ENCODE measurements around the gene CD8B2.
"Not testable (repeated sequence)": the region's sequence is repeated elsewhere in the genome, so short reads cannot be mapped to it uniquely, and the experiment has no call there.

The CD8B2 gene

DNA sequence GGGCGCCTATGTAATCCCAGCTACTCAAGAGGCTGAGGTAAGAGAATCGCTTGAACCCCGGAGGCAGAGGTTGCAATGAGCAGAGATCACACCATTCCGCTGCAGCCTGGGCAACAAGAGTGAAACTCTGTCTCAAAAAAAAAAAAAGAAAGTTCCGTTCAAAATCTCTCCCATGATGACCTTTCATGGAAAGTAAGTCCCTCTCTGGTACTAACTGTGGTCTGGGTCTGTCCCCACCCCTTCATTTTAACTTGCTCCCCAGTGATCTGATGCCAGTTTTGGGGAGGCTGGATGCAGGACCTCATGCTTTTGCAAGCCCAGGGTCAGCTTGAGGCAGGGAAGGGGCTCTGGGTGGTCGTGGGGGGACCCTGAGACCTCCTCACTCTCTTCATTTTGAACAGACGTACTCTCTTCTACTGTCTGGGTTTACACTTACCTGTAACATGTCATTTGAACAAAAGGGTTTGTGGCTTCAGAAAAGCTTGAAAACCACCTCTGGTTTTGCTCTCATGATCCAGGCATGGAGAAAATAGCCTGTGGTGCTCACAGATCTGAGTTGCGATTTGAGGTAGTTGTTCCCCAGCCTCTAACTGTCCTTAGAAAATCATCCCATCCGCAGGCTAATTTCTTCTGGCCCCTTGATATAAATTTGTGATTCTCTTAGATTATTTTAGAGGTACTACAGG is 19.0 kb downstream of the CD8B2 start:
- ATAC-seq (peak; percentile 87), DNase-seq (peak; percentile 27 to 42)
- peak overlapping the region; percentile 93 for H3K27ac Mint-ChIP-seq
- peak overlapping the region; percentile 53 to 78 for H3K4me3 Mint-ChIP-seq
- peaks cover 45% of the 10 kb centered on the region for H3K4me1 Mint-ChIP-seq
- H3K27me3 Mint-ChIP-seq, H3K9me3 Mint-ChIP-seq: not testable (repeated sequence)

DNA sequence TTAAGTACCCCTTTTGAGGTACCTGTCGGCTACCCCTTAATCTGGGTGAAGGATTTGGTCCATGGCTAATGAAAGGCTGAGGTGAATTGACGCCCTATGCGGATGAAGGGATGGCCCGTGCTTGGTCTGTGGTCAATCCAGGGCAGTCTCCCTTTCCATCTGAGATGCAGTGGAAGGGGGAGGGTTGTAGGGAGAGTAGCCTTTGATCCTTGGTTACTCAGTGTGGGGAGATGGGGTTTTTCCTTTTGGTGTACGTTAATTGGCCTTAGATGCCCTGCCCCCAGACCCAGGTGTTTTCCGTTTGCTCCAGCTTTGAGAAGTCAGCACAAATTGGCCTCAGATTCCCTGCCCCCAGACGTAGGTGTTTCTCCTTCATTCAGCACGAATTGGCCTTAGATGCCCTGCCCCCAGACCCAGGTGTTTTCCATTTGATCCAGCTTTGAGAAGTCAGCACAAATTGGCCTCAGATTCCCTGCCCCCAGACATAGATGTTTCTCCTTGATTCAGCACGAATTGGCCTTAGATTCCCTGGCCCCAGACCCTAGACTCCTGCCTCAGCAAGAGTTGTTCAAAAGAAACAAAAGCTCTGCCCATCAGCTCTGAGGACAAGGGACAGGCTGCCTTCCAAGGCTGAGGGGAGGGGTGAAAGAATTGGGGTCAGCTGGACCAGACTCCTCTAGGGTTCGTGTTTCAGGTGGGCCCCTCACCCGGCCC is 21.7 kb downstream of the CD8B2 start:
- H3K27ac Mint-ChIP-seq = peak overlapping the region in 1 of 2 donors; percentile 48
- ATAC-seq, H3K27me3 Mint-ChIP-seq: not testable (repeated sequence)

DNA sequence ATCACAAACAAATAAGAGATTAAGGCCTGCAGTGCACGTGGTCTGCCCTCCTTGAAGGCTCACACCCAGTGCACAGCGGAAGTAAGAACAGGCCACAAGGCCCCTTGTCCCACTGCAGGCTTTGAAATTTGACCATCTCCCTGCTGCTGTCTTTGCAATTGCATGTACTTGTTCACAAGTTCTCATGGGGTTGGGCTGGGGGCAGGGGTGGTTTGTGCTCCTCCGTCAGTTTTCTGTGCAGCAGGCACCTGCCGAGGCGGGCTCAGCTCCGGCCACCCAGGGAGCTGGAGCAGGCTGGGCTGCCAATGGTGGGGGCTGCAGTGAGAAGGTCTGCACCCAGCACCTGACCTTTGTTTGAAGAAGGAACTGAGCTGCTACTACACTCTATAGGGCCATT is 22.2 kb downstream of the CD8B2 start:
- not testable (repeated sequence) for H3K4me3 Mint-ChIP-seq, H3K9me3 Mint-ChIP-seq, ATAC-seq, DNase-seq, H3K27me3 Mint-ChIP-seq, H3K27ac Mint-ChIP-seq
- peaks cover 74% of the 10 kb centered on the region for H3K4me1 Mint-ChIP-seq

More for the DNA sequence above, 21.7 kb downstream of the CD8B2 start:
- peaks cover 72% of the 10 kb centered on the region for H3K4me1 Mint-ChIP-seq
- H3K4me3 Mint-ChIP-seq, DNase-seq, H3K9me3 Mint-ChIP-seq: not testable (repeated sequence)

DNA sequence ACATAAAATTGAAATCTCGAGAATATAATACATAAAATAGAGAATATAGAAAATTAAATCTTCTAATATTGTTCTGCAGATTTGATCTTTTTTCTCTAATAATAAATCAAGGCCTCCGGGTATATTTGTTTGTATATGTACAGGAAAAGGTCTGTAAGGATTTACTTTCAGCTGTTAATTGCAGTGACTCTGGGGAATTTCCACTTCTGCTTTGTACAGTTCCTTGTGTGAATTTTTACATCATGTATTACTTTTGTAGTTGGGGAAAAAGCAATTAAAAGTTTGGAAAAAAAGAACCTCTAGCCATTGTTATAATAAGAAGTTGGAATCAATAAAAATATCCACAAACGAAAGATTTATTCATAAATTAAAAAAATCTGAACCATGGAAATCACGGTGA is 23.6 kb downstream of the CD8B2 start:
- Mint-ChIP-seq H3K4me1 (peaks cover 75% of the 10 kb centered on the region), H3K27ac (peak overlapping the region; percentile 33 to 34), H3K4me3 (peak overlapping the region in 1 of 2 donors; percentile 37)
- H3K27me3 Mint-ChIP-seq, ATAC-seq, H3K9me3 Mint-ChIP-seq, DNase-seq: not testable (repeated sequence)

DNA sequence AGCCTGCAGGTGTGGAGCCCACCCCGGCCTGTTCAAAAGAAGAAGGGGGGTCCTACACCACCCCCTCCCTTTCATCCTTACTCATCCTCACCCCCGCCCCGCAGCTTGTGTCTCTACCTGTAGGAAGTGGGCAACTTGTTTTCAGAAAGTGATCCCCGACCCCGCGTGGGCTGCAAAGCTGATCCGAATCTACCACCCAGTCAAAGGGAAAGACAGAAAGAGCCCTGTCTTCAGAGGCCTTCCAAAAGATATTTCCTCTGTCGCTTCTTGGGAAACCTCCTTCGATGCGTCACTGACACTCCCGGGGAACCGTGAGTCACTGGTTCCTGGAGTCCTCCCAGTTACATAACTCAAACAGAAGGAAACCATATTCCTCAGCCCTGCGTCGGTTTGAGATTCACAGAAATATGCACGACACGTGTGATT is 24.3 kb downstream of the CD8B2 start:
- H3K27ac Mint-ChIP-seq = peak overlapping the region in 1 of 2 donors; percentile 93
- H3K9me3 Mint-ChIP-seq, H3K27me3 Mint-ChIP-seq: not testable (repeated sequence)
- DNase-seq (peak in 1 of 2 donors; percentile 34), ATAC-seq (peak; percentile 70)
- peak overlapping the region; percentile 48 to 62 for H3K4me3 Mint-ChIP-seq
- peaks cover 69% of the 10 kb centered on the region for H3K4me1 Mint-ChIP-seq

DNA sequence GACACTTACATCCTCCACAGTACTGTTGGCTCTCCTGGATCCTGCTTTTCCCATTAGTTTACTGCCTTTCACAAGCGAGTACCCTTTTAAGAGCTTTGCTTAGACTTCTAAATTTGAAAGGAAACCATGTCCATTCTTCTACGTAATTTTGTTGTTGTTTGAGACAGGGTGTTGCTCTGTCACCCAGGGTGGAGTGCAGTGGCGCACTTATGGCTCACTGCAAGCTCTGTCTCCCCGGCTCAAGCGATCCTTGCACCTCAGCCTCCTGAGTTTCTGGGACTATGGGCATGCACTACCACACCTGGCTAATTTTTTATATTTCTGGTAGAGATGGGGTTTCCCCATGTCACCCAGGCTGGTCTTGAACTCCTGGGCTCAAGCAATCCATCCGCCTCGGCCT is 24.8 kb downstream of the CD8B2 start:
- H3K9me3 Mint-ChIP-seq, DNase-seq, H3K27me3 Mint-ChIP-seq: not testable (repeated sequence)
- peak overlapping the region; percentile 48 to 62 for H3K4me3 Mint-ChIP-seq
- peaks cover 65% of the 10 kb centered on the region for H3K4me1 Mint-ChIP-seq
- H3K27ac Mint-ChIP-seq = peak overlapping the region; percentile 64 to 93
- ATAC-seq = peak; percentile 42

DNA sequence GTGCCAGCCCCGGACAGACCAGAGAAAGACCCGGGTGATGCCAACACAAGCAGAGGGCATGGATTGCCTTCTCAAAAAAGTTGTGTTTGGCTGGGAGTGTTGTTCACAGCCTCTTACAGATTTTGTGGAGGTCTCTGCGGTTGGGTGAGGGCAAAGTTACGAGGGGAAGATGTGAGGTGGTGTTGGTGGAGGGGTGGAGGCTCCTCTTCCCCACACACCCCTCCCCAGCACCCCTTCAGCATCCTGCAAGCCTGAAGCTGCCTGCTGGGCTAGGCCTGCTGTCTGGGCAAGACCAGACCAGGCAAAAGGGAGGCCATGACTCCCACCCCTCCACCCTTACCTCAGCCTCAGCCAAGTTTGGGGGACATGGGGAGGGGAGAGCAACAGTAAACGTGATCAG is 26.2 kb downstream of the CD8B2 start:
- Mint-ChIP-seq H3K27ac (peak overlapping the region; percentile 42 to 80), H3K4me1 (peaks cover 54% of the 10 kb centered on the region)
- H3K9me3 Mint-ChIP-seq, DNase-seq, H3K27me3 Mint-ChIP-seq, H3K4me3 Mint-ChIP-seq: not testable (repeated sequence)
- ATAC-seq = peak; percentile 37

DNA sequence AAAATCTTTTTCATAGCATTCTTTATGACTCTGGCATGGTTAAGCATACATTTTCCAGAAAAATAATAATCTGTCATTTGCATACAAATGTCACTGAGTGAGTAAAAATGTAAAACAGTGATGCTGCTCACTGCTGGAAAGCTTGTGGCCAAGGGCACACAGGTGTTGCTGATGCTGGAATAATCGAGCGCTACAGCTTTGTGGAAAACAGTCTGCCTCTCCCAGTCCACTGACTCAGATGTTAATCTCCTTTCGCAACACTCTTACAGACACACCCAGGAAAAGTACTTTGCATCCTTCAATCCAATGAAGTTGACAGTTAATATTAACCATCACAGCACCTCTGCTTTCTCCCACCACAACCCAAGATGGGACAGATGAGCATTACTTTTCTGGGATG is 27.7 kb downstream of the CD8B2 start:
- not testable (repeated sequence) for H3K4me3 Mint-ChIP-seq, ATAC-seq, H3K9me3 Mint-ChIP-seq, H3K27ac Mint-ChIP-seq, DNase-seq, H3K27me3 Mint-ChIP-seq
- peaks cover 44% of the 10 kb centered on the region for H3K4me1 Mint-ChIP-seq

DNA sequence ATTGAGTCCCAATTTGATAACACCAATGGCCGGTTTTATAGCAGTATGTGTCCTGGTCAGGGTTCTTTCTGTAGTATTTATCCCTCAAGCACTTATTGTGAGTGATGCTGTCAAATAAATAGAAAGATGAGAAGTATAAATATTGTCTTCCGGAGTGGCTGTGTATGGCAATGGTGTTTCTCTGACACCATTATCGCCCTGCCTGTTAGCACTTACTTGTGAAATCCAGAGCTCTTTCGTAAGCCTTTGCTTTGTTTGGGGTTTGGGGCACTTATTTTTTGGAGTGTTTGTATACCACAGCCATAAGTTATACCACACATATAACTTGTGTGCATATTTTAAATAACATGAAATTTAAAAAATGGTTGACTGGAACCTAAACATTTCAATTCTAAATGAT is 29.3 kb downstream of the CD8B2 start:
- ATAC-seq (no peak), DNase-seq (no peak)
- Mint-ChIP-seq H3K27me3 (no peaks in the 10 kb centered on the region), H3K4me3 (no peak overlapping the region), H3K27ac (no peak overlapping the region), H3K4me1 (peaks cover 36% of the 10 kb centered on the region), H3K9me3 (no peaks in the 10 kb centered on the region)

DNA sequence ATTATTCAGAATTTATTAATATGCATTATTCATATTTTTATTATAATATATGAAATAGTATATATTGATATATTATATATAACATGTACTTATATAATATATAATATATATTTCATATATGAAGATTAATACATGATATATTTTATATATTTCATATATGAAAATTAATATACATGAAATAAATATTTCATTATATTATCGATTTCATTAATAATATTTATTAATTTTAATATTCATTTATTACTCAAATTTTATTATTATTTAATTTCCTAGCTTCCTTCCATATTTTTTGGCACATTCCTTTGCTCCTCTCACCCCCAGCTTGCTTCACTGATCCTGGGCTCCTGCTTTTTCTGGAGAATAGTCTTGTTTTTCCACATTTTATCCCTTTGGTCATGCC is 29.7 kb downstream of the CD8B2 start:
- no peak overlapping the region for H3K27ac Mint-ChIP-seq
- H3K9me3 Mint-ChIP-seq = no peaks in the 10 kb centered on the region
- DNase-seq (no peak), ATAC-seq (no peak)
- no peak overlapping the region for H3K4me3 Mint-ChIP-seq
- H3K4me1 Mint-ChIP-seq = peaks cover 32% of the 10 kb centered on the region
- H3K27me3 Mint-ChIP-seq = no peaks in the 10 kb centered on the region

DNA sequence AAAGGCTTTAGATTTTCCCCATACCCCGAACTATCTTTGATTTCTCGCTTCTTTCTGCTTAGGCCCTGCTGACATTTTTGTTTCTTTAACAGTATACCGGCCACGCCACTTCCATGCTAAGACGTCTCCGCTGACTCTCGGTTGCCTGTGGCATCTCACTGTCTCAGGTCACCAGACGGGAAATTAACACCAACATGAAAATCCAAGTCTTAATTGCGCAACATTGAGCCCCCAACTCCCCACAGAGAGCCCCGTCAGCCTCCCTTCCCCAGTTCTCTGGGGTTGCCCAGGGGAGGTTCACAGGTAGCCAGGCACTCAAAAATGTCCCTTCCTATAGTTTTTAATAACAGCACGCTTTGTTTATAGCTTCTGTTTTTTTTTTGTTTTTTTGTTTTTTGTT is 30.2 kb downstream of the CD8B2 start:
- peaks cover 27% of the 10 kb centered on the region for H3K4me1 Mint-ChIP-seq
- DNase-seq = no peak
- H3K9me3 Mint-ChIP-seq = no peaks in the 10 kb centered on the region
- H3K27ac Mint-ChIP-seq = peak overlapping the region in 1 of 2 donors; percentile 51
- no peaks in the 10 kb centered on the region for H3K27me3 Mint-ChIP-seq
- ATAC-seq = no peak
- no peak overlapping the region for H3K4me3 Mint-ChIP-seq

DNA sequence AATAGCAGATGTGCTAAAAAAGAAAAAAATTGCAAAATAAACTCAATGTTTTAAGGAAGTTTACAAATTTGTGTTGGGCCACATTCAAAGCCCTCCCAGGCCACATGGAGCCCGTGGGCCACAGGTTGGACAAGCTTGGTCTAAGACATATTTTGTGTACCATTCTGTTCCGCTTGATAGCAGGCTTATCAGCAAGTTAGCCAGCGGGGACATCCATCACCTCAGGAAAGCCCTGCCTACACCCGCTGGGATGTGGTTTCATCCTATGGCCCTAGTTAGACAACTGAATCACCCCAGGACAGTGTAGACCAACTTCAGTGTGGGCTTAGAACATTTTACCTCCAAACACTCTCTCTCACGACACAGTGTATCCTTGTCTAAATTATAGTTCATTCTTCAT is 32.6 kb downstream of the CD8B2 start:
- Mint-ChIP-seq H3K4me1 (peaks cover 8% of the 10 kb centered on the region), H3K4me3 (no peak overlapping the region), H3K9me3 (peaks cover 14 to 18% of the 10 kb centered on the region in 2 donors), H3K27me3 (no peaks in the 10 kb centered on the region), H3K27ac (no peak overlapping the region)
- DNase-seq (no peak), ATAC-seq (no peak)

DNA sequence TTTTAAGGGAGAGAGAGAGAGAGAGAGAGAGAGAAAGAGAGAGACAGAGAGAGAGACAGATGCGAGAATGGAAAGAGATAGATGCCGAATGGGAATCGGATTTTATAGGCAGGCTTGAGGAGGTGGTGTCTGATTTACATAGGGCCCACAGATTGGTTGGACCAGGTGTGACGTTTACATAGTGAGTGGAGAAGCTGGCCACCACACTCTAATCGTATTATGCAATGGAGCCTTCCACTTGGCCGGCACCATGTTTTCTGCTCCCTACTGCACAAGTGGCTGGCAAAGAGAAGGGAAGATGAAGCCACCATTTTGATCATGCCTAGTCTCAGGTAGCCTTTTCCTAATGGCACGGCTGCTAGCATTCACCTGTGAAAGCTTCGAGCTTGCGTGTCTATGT is 33.9 kb downstream of the CD8B2 start:
- ATAC-seq = no peak
- H3K4me1 Mint-ChIP-seq = no peaks in the 10 kb centered on the region
- no peak overlapping the region for H3K4me3 Mint-ChIP-seq
- H3K27ac Mint-ChIP-seq = no peak overlapping the region
- H3K9me3 Mint-ChIP-seq = peaks cover 19 to 25% of the 10 kb centered on the region in 2 donors
- DNase-seq = no peak
- no peaks in the 10 kb centered on the region for H3K27me3 Mint-ChIP-seq

DNA sequence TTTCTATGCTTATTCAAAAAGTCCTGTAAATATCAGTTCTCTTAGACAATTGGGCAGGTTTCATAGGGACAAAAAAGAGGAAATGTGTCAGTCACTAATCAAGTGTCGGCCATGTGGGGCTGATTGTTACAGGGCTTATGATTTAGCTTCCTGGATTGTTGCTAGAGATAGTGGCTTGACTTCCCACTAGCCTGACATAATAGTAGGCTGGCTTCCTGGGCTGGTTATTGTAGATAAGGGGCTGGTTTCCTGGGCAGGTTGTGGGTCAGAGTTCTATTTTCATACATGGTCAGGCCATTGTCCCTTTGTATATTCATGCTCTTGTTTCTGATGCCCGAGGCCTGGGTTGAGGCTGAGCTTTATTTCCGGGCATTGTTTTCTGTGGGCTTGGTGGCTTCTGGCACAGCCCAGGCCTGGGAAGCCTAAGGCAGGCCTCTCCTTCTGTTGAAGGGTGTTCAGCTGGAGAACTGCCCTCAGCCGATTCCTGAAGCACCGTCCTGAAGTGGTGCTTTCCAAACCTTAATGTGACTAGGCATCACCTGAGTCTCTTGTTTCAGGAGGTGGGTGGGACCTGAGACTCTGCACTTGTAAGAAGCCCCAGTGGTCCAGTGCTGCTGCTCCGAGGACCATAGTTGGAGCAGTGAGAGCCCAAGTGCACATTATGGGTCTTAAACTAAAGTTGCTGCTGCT is 37.0 kb downstream of the CD8B2 start:
- DNase-seq (no peak), ATAC-seq (no peak)
- H3K27ac Mint-ChIP-seq = no peak overlapping the region
- H3K4me3 Mint-ChIP-seq = no peak overlapping the region
- no peaks in the 10 kb centered on the region for H3K4me1 Mint-ChIP-seq
- peaks cover 19 to 25% of the 10 kb centered on the region in 2 donors for H3K9me3 Mint-ChIP-seq
- peaks cover 8% of the 10 kb centered on the region for H3K27me3 Mint-ChIP-seq

DNA sequence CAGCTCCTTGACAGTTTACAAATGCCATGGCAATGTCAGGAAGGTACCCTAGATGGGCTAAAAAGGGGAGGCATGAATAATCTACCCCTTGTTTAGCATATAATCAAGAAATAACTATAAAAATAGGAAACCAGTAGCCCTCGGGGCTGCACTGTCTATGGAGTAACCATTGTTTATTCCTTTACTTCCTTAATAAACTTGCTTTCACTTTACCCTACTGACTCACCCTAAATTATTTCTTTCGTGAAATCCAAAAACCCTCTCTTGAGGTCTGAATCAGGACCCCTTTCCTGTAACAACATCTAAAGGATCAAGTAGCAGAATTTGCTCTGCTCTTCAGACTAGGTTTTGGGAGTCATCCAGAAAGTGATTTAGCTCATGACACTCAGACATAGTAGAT is 43.7 kb downstream of the CD8B2 start:
- H3K27me3 Mint-ChIP-seq = peaks cover 29% of the 10 kb centered on the region
- H3K4me1 Mint-ChIP-seq = no peaks in the 10 kb centered on the region
- no peak for ATAC-seq
- no peak for DNase-seq
- H3K9me3 Mint-ChIP-seq = no peaks in the 10 kb centered on the region
- H3K27ac Mint-ChIP-seq = no peak overlapping the region
- H3K4me3 Mint-ChIP-seq = no peak overlapping the region

DNA sequence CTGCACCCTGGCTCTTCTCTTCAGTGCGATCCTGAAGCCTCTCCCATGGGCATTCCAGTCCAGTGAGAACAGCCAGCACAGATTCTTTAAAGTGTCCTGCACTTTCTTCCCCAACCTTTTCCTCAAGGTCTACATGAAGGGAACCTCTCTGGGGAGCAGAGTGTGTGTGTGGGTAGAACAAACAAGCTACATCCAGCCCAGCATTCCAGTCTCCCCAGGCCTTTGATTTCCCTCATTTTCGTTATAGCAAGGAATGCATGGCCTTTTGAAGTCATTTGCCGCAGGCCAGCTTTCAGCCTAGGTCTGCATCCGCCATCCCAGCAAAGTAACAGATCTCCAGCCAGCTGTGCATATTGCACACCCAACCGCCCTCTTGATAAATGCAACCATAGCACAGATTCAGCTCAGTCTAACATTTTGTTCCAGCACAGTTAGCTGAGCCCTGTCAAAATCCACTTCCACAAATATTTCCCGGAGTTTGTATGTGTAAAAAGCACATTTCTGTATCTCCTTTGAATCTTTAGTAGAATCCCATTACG is 44.6 kb downstream of the CD8B2 start:
- H3K4me3 Mint-ChIP-seq = no peak overlapping the region
- peaks cover 29% of the 10 kb centered on the region for H3K27me3 Mint-ChIP-seq
- peaks cover 6% of the 10 kb centered on the region for H3K4me1 Mint-ChIP-seq
- no peak overlapping the region for H3K27ac Mint-ChIP-seq
- no peak for DNase-seq
- ATAC-seq = no peak
- H3K9me3 Mint-ChIP-seq = no peaks in the 10 kb centered on the region

Measured in stimulated activated naive CD8-positive, alpha-beta T cell treated with anti-CD3 and anti-CD28 coated beads, Interleukin-15, amount 100 ng/mL, for 72 hours (primary cell).